GM10847 (cell line): Measurements from ENCODE around the gene RBM47.

Source experiments
- POLR2A ChIP-seq: IDR thresholded peaks from 2 replicates; pipeline ENCODE4 v1.6.1; 2011; ENCODE audit not compliant: insufficient read length; ENCODE audit errors: extremely low read depth

Gene RBM47

GRCh38 chr4:40511036-40511614 lies 118.5 kb downstream of the RBM47 start:
- TF ChIP-seq POLR2A, result no peak

- no peak for TF ChIP-seq POLR2A
Measured at GRCh38 chr4:40507977-40508376, 121.7 kb downstream of the RBM47 start.

DNA sequence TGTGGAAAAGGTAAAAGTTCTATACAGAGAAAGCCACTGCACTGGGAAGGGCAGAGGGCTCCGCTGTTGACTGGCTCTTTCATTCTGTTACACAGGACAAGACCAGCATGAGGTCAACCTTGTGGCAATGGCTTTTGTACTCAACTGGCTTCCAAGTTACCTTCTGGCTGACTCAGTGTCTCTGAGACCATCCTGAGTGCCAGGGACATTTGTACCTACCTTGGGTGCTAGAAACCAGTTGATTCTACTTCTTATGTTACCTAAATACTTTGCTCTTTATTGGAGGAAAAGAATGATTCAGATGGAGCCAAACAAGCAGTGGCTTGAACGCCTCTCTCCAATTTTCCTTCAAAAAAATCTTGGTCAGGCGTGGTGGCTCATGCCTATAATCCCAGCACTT lies 123.2 kb downstream of the RBM47 start:
- no peak for TF ChIP-seq POLR2A

GRCh38 chr4:40506066-40506465 lies 123.6 kb downstream of the RBM47 start:
- no peak for TF ChIP-seq POLR2A

- no peak for TF ChIP-seq POLR2A
Measured at GRCh38 chr4:40502934-40503333, 126.7 kb downstream of the RBM47 start.

- no peak for TF ChIP-seq POLR2A
Measured at GRCh38 chr4:40502220-40502619, 127.4 kb downstream of the RBM47 start.

DNA sequence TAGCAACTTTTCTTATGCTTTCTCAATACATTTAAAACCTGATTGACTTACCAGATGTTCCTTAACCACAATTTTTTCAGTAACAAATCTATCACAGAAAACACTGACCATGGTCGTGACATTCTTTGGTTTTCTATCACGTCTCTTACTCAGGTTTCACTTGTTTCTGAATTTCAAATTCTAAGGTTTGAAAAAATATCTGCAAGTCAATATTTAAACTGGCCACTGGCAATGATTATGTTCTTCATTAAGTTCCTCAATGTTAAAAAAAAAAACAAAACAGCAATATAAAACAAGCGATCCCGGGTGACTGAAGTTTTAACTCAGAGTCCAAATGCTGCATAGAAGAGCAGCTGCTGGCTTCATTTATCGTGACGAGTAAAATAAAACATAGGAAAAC lies 128.9 kb downstream of the RBM47 start:
- TF ChIP-seq POLR2A, result no peak

DNA sequence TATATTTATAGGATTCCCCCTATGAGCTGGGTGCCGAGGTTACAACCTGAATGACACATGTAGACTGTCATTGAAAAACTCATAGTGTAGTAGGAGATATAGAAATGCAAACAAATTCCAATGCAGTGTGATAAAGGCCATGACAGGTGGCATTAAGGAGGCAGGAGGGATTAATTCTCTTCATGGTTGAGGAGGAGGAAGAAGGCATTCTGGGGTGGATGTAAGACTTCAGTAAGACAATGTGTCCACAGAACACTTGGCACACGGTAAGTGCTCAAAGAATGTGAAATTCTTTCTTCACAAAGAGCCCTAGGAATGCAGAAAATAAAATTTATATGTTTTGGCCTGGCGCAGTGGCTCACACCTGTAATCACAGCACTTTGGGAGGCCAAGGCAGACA lies 136.5 kb downstream of the RBM47 start:
- TF ChIP-seq POLR2A, result no peak

GRCh38 chr4:40492691-40493090 lies 137.0 kb downstream of the RBM47 start:
- no peak for TF ChIP-seq POLR2A

GRCh38 chr4:40490481-40490880 lies 139.2 kb downstream of the RBM47 start:
- TF ChIP-seq POLR2A, result no peak

DNA sequence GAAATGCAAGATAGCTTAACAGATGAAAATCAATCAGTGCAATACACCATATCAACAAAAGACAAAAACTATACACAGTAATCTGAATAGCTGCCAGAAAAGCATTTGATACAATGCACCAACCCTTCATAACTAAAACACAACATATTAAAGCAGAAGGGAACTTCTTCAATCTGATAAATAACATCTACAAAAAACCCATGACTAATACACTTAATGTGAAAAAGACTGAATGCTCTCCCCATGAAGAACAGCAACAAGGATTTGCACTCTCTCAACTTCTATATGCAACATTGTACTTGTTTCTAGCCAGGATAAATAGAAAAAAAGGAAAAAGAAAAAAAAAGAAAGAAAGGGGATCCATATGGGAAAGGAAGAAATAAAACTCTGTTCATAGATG lies 139.7 kb downstream of the RBM47 start:
- TF ChIP-seq POLR2A, result no peak

- TF ChIP-seq POLR2A, result no peak
Measured at GRCh38 chr4:40486534-40486933, 143.1 kb downstream of the RBM47 start.

DNA sequence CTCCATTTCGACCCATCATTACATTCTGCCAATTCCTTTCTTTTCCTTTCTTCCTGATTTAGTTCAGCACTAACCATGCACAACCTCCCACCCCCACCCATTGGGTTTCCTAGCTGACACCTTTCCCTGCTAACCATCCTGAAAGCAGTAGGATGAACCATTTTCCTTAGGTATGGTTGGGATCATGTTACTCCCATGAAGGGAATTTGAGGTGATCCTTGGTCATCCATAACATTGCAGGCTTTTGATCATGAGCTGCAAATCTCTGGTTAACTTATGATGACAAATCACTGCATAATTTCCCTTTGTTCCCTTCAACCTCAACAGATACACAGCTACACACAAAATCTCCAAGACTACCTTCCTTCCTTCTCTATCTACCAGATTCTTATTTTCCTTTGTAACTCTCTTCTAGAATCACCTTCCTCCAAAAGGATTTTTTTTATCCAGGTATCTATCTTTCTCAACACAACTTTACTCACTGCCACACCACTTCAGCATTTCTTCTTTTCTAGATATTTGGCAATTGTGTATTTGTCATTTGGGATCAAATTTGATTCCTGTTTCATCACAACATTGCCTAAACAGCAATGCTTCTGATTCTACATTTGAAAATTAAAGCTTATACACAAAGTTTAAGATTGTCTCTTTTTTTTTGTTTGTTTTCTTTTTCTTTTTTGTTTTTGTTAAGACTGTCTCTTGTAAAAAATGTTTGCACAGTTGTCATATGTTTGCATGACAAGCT lies 145.1 kb downstream of the RBM47 start:
- no peak for TF ChIP-seq POLR2A

- TF ChIP-seq POLR2A, result no peak
Measured at GRCh38 chr4:40482985-40483647, 146.5 kb downstream of the RBM47 start.

- TF ChIP-seq POLR2A, result no peak
Measured at GRCh38 chr4:40481977-40482376, 147.7 kb downstream of the RBM47 start.

DNA sequence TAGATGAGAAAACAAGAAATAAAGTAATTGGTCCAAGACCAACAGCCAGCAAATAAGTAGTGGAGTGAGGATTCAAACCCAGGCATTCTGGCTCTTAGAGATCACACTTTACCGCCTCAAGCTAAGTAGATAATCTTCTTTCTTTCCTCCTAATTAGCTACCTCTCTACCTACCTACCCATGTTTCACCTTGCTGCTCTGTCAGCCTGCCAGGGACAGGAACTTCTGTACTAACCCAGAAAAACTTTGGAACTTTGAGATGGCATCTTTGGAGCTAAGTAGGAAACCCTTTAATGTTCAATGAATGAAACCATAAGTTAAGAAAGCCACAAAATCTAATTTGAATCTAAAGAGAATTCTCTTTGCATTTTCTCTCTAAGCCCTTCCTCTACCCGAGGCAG lies 149.4 kb downstream of the RBM47 start:
- no peak for TF ChIP-seq POLR2A
